ENCODE measurements around the gene MAPT. TPM values are rescaled to one million over a fixed set of nuclear protein-coding genes. Genes with fewer than 3 reads are reported as not detected.

The MAPT gene
- total RNA-seq, 1 experiment from 2014 or later: 37.5 TPM

DNA sequence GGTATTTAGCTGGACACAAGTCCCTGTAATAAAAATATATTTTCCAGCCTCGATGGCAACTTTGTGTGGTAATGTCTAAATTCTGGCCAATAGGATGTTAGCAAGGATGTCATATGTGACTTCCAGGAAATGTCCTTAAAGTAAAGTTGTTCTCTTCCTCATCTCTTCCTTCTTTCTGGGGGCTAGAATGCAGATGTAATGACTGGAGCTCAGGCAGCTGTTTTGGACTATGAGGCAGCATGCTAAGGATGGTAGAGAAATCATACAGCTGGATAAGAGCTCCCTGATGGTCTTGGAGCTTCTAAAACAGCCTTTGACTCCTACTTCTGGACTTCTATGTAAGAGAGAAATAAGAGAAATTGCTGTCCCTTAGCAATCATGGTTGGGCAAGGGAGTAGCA is 16.9 kb upstream of the MAPT start:
- ChIA-PET POLR2A (no interaction called here), CTCF (interaction anchor here (1.3 to 1.4 kb wide), 2 partner anchors 9 to 17 kb away, joined by 3 read pairs; partner anchors contain the start of gene MAPT), RAD21 (ENCODE audit: low non-redundant PET in 1 of 2, low total read pairs in 2 of 2, uncharacterized antibody in 2 of 2, unreplicated experiment in 2 of 2) (no interaction called here)
- Histone ChIP-seq H3K27me3 (ENCODE audit: insufficient read depth, low read length) (no peaks in the 10 kb centered on the region; the same call in 1 of the 2 replicates), H3K4me2 (ENCODE audit: low read length) (no peak overlapping the region), H4K20me1 (ENCODE audit: insufficient read depth) (no peaks in the 10 kb centered on the region), H3K27ac (ENCODE audit: low read depth, low read length) (no peak overlapping the region), H3K4me1 (ENCODE audit: control insufficient read depth in 1 of 2, insufficient read depth in 2 of 2, low read length in 2 of 2) (no peaks in the 10 kb centered on the region), H3K36me3 (ENCODE audit: control insufficient read depth in 1 of 2, insufficient read depth in 2 of 2, low read length in 2 of 2) (no peaks in the 10 kb centered on the region), H3K4me3 (replicated peaks in 1 of 2; ENCODE audit: low read depth in 1 of 2, low read length in 2 of 2) (no peak overlapping the region), H3K79me2 (ENCODE audit: insufficient read depth, low read length) (no peaks in the 10 kb centered on the region), H3K9ac (ENCODE audit: low read length) (no peak overlapping the region), H3K9me3 (ENCODE audit: control insufficient read depth in 1 of 2, insufficient read depth in 1 of 2, low read depth in 1 of 2, low read length in 2 of 2) (no peaks in the 10 kb centered on the region), H2AFZ (ENCODE audit: low read depth, low read length, poor library complexity, severe bottlenecking) (no peak overlapping the region), H3K9me2 (ENCODE audit: insufficient read depth) (no peaks in the 10 kb centered on the region)
- no peak for DNase-seq (ENCODE audit: low read depth, low spot score)
- no peak for ATAC-seq
- BruUV-seq (replicated peaks): no TSS peak
- intact Hi-C loops (cut with micrococcal nuclease): no loop called here
- TF ChIP-seq FOSL1 (IDR thresholded peaks at IDR 0.05; ENCODE audit: low read depth) (no peak), RAD21 (IDR thresholded peaks at IDR 0.05; ENCODE audit: low read depth) (no peak), SIN3A (IDR thresholded peaks at IDR 0.05; ENCODE audit: low read depth) (no peak), EGR1 (IDR thresholded peaks at IDR 0.05; ENCODE audit: low read depth) (no peak), EZH2 (IDR thresholded peaks at IDR 0.05) (no peak)

DNA sequence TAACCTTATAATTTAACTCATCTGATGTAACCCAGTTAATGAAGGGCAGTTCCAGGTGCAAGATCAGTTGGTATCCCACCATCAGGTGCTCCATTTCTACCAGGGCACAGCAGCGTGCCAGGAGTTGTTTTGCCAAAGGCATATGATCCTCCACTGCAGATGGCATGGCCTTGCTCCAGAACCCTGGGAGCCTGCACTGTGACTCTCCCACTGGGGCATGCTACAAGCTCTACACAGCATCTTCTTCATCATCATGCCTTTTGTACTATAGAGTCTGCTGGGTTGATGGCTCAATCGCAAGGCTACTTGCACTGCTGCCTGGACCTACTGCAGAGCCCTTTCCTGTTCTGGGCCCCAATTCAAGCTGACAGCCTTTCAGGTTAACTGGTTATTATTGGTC is 11.3 kb upstream of the MAPT start:
- no peaks in the 10 kb centered on the region for H3K9me2 ChIP-seq (ENCODE audit: insufficient read depth)
- BruUV-seq (replicated peaks): no TSS peak
- no peaks in the 10 kb centered on the region for H4K20me1 ChIP-seq (ENCODE audit: insufficient read depth)
- no peak overlapping the region for H3K27ac ChIP-seq (ENCODE audit: low read depth, low read length)
- no peak overlapping the region for H3K4me2 ChIP-seq (ENCODE audit: low read length)
- no peak overlapping the region for H3K4me3 ChIP-seq (replicated peaks in 1 of 2; ENCODE audit: low read depth in 1 of 2, low read length in 2 of 2)
- ChIA-PET RAD21 (ENCODE audit: low non-redundant PET in 1 of 2, low total read pairs in 2 of 2, uncharacterized antibody in 2 of 2, unreplicated experiment in 2 of 2) (no interaction called here), POLR2A (no interaction called here), CTCF (no interaction called here)
- no peaks in the 10 kb centered on the region for H3K79me2 ChIP-seq (ENCODE audit: insufficient read depth, low read length)
- H3K36me3 ChIP-seq (ENCODE audit: control insufficient read depth in 1 of 2, insufficient read depth in 2 of 2, low read length in 2 of 2): no peaks in the 10 kb centered on the region
- intact Hi-C loops (cut with micrococcal nuclease): no loop called here
- no peaks in the 10 kb centered on the region for H3K4me1 ChIP-seq (ENCODE audit: control insufficient read depth in 1 of 2, insufficient read depth in 2 of 2, low read length in 2 of 2)
- no peak overlapping the region for H2AFZ ChIP-seq (ENCODE audit: low read depth, low read length, poor library complexity, severe bottlenecking)
- ATAC-seq (no peak), DNase-seq (ENCODE audit: low read depth, low spot score) (no peak)
- TF ChIP-seq, protein P1, sequence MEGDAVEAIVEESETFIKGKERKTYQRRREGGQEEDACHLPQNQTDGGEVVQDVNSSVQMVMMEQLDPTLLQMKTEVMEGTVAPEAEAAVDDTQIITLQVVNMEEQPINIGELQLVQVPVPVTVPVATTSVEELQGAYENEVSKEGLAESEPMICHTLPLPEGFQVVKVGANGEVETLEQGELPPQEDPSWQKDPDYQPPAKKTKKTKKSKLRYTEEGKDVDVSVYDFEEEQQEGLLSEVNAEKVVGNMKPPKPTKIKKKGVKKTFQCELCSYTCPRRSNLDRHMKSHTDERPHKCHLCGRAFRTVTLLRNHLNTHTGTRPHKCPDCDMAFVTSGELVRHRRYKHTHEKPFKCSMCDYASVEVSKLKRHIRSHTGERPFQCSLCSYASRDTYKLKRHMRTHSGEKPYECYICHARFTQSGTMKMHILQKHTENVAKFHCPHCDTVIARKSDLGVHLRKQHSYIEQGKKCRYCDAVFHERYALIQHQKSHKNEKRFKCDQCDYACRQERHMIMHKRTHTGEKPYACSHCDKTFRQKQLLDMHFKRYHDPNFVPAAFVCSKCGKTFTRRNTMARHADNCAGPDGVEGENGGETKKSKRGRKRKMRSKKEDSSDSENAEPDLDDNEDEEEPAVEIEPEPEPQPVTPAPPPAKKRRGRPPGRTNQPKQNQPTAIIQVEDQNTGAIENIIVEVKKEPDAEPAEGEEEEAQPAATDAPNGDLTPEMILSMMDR (IDR thresholded peaks at IDR 0.05 in 2 of 3, conservative IDR thresholded peaks at IDR 0.05 in 1 of 3; ENCODE audit: borderline replicate concordance in 1 of 3, insufficient read depth in 1 of 3, low read depth in 2 of 3, low read length in 2 of 3): no peak
- TF ChIP-seq RAD21 (IDR thresholded peaks at IDR 0.05; ENCODE audit: low read depth) (no peak), SP1 (IDR thresholded peaks at IDR 0.05; ENCODE audit: low read depth) (no peak), ZNF274 (IDR thresholded peaks at IDR 0.05; ENCODE audit: low read depth, low read length) (no peak), SIN3A (IDR thresholded peaks at IDR 0.05; ENCODE audit: low read depth) (no peak), JUND (IDR thresholded peaks at IDR 0.05) (no peak), CBX3 (IDR thresholded peaks at IDR 0.05; ENCODE audit: low read depth) (no peak), ZFX (IDR thresholded peaks at IDR 0.05) (no peak), POLR2AphosphoS5 (IDR thresholded peaks at IDR 0.05; ENCODE audit: low read depth, low read length) (no peak), SRF (IDR thresholded peaks at IDR 0.05; ENCODE audit: low read depth) (no peak), POLR2A (IDR thresholded peaks at IDR 0.05; ENCODE audit: borderline replicate concordance, extremely low read depth, insufficient read depth, insufficient read length) (no peak), TCF7L2 (IDR thresholded peaks at IDR 0.05; ENCODE audit: borderline replicate concordance, extremely low read depth, insufficient read depth, insufficient read length) (no peak)
- TF ChIP-seq, protein P2, sequence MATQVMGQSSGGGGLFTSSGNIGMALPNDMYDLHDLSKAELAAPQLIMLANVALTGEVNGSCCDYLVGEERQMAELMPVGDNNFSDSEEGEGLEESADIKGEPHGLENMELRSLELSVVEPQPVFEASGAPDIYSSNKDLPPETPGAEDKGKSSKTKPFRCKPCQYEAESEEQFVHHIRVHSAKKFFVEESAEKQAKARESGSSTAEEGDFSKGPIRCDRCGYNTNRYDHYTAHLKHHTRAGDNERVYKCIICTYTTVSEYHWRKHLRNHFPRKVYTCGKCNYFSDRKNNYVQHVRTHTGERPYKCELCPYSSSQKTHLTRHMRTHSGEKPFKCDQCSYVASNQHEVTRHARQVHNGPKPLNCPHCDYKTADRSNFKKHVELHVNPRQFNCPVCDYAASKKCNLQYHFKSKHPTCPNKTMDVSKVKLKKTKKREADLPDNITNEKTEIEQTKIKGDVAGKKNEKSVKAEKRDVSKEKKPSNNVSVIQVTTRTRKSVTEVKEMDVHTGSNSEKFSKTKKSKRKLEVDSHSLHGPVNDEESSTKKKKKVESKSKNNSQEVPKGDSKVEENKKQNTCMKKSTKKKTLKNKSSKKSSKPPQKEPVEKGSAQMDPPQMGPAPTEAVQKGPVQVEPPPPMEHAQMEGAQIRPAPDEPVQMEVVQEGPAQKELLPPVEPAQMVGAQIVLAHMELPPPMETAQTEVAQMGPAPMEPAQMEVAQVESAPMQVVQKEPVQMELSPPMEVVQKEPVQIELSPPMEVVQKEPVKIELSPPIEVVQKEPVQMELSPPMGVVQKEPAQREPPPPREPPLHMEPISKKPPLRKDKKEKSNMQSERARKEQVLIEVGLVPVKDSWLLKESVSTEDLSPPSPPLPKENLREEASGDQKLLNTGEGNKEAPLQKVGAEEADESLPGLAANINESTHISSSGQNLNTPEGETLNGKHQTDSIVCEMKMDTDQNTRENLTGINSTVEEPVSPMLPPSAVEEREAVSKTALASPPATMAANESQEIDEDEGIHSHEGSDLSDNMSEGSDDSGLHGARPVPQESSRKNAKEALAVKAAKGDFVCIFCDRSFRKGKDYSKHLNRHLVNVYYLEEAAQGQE (IDR thresholded peaks at IDR 0.05; ENCODE audit: low read depth): no peak
- TF ChIP-seq, protein P3, sequence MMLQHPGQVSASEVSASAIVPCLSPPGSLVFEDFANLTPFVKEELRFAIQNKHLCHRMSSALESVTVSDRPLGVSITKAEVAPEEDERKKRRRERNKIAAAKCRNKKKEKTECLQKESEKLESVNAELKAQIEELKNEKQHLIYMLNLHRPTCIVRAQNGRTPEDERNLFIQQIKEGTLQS (IDR thresholded peaks at IDR 0.05): no peak
- H3K27me3 ChIP-seq (ENCODE audit: insufficient read depth, low read length): no peaks in the 10 kb centered on the region; the same call in 1 of the 2 replicates
- H3K9ac ChIP-seq (ENCODE audit: low read length): no peak overlapping the region
- H3K9me3 ChIP-seq (ENCODE audit: control insufficient read depth in 1 of 2, insufficient read depth in 1 of 2, low read depth in 1 of 2, low read length in 2 of 2): no peaks in the 10 kb centered on the region

Measured in HCT116 (cell line).